ENCODE measurements around the gene CCDC88B. TPM values are rescaled to one million over a fixed set of nuclear protein-coding genes. Genes with fewer than 3 reads are reported as not detected.
"Not testable (repeated sequence)": the region's sequence is repeated elsewhere in the genome, so short reads cannot be mapped to it uniquely, and the experiment has no call there.

CCDC88B gene
- polyA plus RNA-seq, 1 donor from 2014 or later = 1.3 TPM

GRCh38 chr11:64323373-64323772 lies 16.6 kb upstream of the CCDC88B start:
- no peaks in the 10 kb centered on the region for H3K9me2 ChIP-seq (ENCODE audit: insufficient read depth, low read length)
- H3K79me2 ChIP-seq (replicated peaks; ENCODE audit: insufficient read depth, low read length) = peaks cover 10% of the 10 kb centered on the region

GRCh38 chr11:64323984-64324383 lies 16.0 kb upstream of the CCDC88B start:
- H3F3A ChIP-seq (ENCODE audit: insufficient read depth, low read length, poor library complexity, severe bottlenecking) = not testable (repeated sequence)

More at GRCh38 chr11:64323373-64323772, 16.6 kb upstream of the CCDC88B start:
- Histone ChIP-seq H3F3A (ENCODE audit: insufficient read depth, low read length, poor library complexity, severe bottlenecking) (no peaks in the 10 kb centered on the region), H3K27ac (ENCODE audit: low read length) (no peak overlapping the region), H4K20me1 (ENCODE audit: insufficient read depth) (no peaks in the 10 kb centered on the region), H3K4me3 (ENCODE audit: low read length) (no peak overlapping the region), H3K4me2 (ENCODE audit: low read length) (no peak overlapping the region), H2AFZ (ENCODE audit: low read depth, low read length) (no peak overlapping the region), H3K9me3 (ENCODE audit: low read length) (no peaks in the 10 kb centered on the region), H3K9ac (ENCODE audit: low read length) (no peak overlapping the region), H3K36me3 (ENCODE audit: insufficient read depth, low read length) (no peaks in the 10 kb centered on the region), H3K27me3 (ENCODE audit: insufficient read depth, low read depth, low read length) (no peaks in the 10 kb centered on the region)
- TF ChIP-seq MXI1 (conservative IDR thresholded peaks at IDR 0.05; ENCODE audit: poor library complexity, severe bottlenecking) (no peak), CTCF (IDR thresholded peaks at IDR 0.05; ENCODE audit: poor library complexity, severe bottlenecking) (no peak), POLR2AphosphoS5 (IDR thresholded peaks at IDR 0.05) (no peak), REST (IDR thresholded peaks at IDR 0.05; ENCODE audit: borderline replicate concordance) (no peak), EP300 (conservative IDR thresholded peaks at IDR 0.05; ENCODE audit: poor library complexity, severe bottlenecking) (no peak), SMC3 (conservative IDR thresholded peaks at IDR 0.05; ENCODE audit: poor library complexity) (no peak), EZH2 (IDR thresholded peaks at IDR 0.05; ENCODE audit: borderline replicate concordance, insufficient read depth, low read length, poor library complexity, severe bottlenecking) (no peak), TAF1 (IDR thresholded peaks at IDR 0.05; ENCODE audit: low read depth) (no peak), RAD21 (conservative IDR thresholded peaks at IDR 0.05) (no peak)

More at GRCh38 chr11:64323984-64324383, 16.0 kb upstream of the CCDC88B start:
- H2AFZ ChIP-seq (ENCODE audit: low read depth, low read length); H3K4me3 ChIP-seq (ENCODE audit: low read length); H3K9ac ChIP-seq (ENCODE audit: low read length); H3K36me3 ChIP-seq (ENCODE audit: insufficient read depth, low read length); H3K27me3 ChIP-seq (ENCODE audit: insufficient read depth, low read depth, low read length); H3K9me2 ChIP-seq (ENCODE audit: insufficient read depth, low read length); H4K20me1 ChIP-seq (ENCODE audit: insufficient read depth); H3K9me3 ChIP-seq (ENCODE audit: low read length); H3K27ac ChIP-seq (ENCODE audit: low read length); H3K4me2 ChIP-seq (ENCODE audit: low read length); H3K79me2 ChIP-seq (replicated peaks; ENCODE audit: insufficient read depth, low read length): not testable (repeated sequence)

Data from neural cell (in vitro differentiated cells).